Measurements from ENCODE around the gene H2AZ2. TPM values are rescaled to one million over a fixed set of nuclear protein-coding genes. Genes with fewer than 3 reads are reported as not detected.

Gene H2AZ2
- total RNA-seq, 4 donors from 2014 or later, result 55.1 to 85.2 (median 75.7) TPM

DNA sequence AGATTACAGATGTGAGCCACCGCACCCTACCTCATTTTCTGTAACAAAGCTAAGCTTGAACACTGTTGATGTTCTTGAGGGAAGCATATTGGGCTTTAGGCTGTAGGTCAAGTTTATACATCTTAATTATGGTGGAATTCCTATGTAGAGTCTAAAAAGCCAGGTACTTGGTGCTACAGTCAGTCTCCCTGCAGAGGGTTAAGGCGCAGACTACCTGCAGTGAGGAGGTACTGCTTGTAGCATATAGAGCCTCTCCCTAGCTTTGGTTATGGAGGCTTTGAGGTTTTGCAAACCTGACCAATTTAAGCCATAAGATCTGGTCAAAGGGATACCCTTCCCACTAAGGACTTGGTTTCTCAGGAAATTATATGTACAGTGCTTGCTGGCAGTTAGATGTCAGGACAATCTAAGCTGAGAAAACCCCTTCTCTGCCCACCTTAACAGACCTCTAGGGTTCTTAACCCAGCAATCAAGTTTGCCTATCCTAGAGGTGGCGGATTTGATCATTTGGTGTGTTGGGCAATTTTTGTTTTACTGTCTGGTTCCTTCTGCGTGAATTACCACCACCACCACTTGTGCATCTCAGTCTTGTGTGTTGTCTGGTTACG, 45.4 kb downstream of the H2AZ2 start:
- no peak for TF ChIP-seq EP300 (IDR thresholded peaks at IDR 0.05)
- TF ChIP-seq POLR2A (IDR thresholded peaks at IDR 0.05), result no peak
- TF ChIP-seq POLR2AphosphoS5 (IDR thresholded peaks at IDR 0.05), result no peak
- TF ChIP-seq CTCF (IDR thresholded peaks at IDR 0.05), result no peak
- Histone ChIP-seq H3K4me3 (no peak overlapping the region), H3K36me3 (peaks cover 58% of the 10 kb centered on the region), H3K27ac (no peak overlapping the region), H3K4me1 (peaks cover 25% of the 10 kb centered on the region), H3K9me3 (no peaks in the 10 kb centered on the region), H3K27me3 (no peaks in the 10 kb centered on the region)
- WGBS, result 98% methylated on average over 5 of the region's 5 CpGs
- DNase-seq (ENCODE audit: low spot score in 2 of 2), result no peak

- peaks cover 58% of the 10 kb centered on the region for H3K36me3 ChIP-seq
- no peak for DNase-seq (ENCODE audit: low spot score in 2 of 2)
These were observed 46.0 kb downstream of the H2AZ2 start for GRCh38 chr7:44801890-44802289.

DNA sequence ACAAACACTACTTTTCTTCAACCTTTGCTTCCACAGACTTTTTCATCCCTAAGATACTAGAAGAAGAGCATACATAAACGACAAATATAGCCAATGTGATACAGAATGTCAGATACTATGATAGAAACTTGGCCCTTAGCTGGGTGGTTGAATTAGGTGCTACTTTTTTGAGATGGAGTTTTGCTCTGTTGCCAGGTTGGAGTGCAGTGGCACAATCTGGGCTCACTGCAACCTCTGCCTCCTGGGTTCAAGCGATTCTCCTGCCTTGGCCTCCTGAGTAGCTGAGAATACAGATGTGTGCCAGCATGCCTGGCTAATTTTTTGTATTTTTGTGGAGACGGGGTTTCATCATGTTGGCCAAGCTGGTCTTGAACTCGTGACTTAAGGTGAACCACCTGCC, 47.9 kb downstream of the H2AZ2 start:
- TF ChIP-seq CTCF (IDR thresholded peaks at IDR 0.05) (no peak), POLR2A (IDR thresholded peaks at IDR 0.05) (no peak), POLR2AphosphoS5 (IDR thresholded peaks at IDR 0.05) (no peak), EP300 (IDR thresholded peaks at IDR 0.05) (no peak)
- no peak for DNase-seq (ENCODE audit: low spot score in 2 of 2)
- no peaks in the 10 kb centered on the region for H3K9me3 ChIP-seq
- peaks cover 54% of the 10 kb centered on the region for H3K36me3 ChIP-seq
- H3K4me3 ChIP-seq, result no peak overlapping the region
- WGBS, result 78% methylated on average over 4 of the region's 4 CpGs
- H3K4me1 ChIP-seq, result peaks cover 34% of the 10 kb centered on the region
- no peaks in the 10 kb centered on the region for H3K27me3 ChIP-seq
- H3K27ac ChIP-seq, result no peak overlapping the region

More at GRCh38 chr7:44801890-44802289, 46.0 kb downstream of the H2AZ2 start:
- Histone ChIP-seq H3K9me3 (no peaks in the 10 kb centered on the region), H3K4me1 (peaks cover 25% of the 10 kb centered on the region), H3K27me3 (no peaks in the 10 kb centered on the region), H3K27ac (no peak overlapping the region), H3K4me3 (no peak overlapping the region)
- WGBS, result 81% methylated on average over 5 of the region's 5 CpGs
- TF ChIP-seq CTCF (IDR thresholded peaks at IDR 0.05) (no peak), POLR2A (IDR thresholded peaks at IDR 0.05) (no peak), POLR2AphosphoS5 (IDR thresholded peaks at IDR 0.05) (no peak), EP300 (IDR thresholded peaks at IDR 0.05) (no peak)

DNA sequence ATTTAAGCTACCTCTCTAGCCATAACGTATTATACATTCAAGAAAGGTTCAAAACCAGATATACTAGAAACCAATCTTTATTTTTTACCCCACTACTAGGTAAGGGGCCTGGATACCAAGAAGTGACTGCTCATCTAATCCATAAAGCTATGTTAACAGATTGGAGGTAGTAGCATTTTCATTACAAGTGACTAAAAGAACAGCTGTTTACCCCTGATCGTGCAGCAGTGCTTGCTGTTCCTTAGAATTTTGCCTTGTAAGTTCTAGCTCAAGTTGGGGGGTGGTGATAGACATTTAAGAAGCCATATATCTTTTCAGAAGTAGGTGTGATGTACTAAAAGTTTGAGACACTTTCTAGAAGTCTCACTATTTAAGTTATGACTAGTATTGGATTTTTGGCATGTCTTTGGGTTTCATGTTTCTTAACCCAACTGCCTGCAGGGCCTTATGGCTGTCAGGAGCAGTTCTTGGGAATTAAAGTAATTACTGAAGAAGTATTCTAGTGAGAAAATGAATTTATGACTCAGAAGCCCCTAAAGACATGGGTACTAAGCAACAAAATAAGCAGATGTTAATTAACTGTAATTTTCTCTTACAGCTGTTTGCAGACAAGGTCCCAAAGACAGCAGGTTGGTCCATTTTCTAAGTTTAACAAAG, 49.1 kb downstream of the H2AZ2 start:
- WGBS, result 12% methylated on average over 2 of the region's 2 CpGs
- peaks cover 42% of the 10 kb centered on the region for H3K36me3 ChIP-seq
- peak overlapping the region; percentile 100 for H3K27ac ChIP-seq
- H3K9me3 ChIP-seq, result no peaks in the 10 kb centered on the region
- H3K27me3 ChIP-seq, result no peaks in the 10 kb centered on the region
- H3K4me1 ChIP-seq, result peaks cover 34% of the 10 kb centered on the region
- peak overlapping the region; percentile 86 for H3K4me3 ChIP-seq
- TF ChIP-seq POLR2A (IDR thresholded peaks at IDR 0.05), result no peak
- TF ChIP-seq EP300 (IDR thresholded peaks at IDR 0.05), result no peak
- no peak for TF ChIP-seq CTCF (IDR thresholded peaks at IDR 0.05)
- TF ChIP-seq POLR2AphosphoS5 (IDR thresholded peaks at IDR 0.05), result no peak
- DNase-seq (ENCODE audit: low spot score in 2 of 2), result no peak

Measured in suprapubic skin (tissue), 4 donors.